ENCODE data around the gene DLGAP4.

Gene DLGAP4

GRCh38 chr20:36320261-36320897, 14.2 kb downstream of the DLGAP4 start:
- H3K18ac ChIP-seq (ENCODE audit: low read depth in 1 of 2, low read length in 2 of 2), result no peak overlapping the region
- WGBS, result 66% methylated on average over 8 of the region's 8 CpGs
- H2BK5ac ChIP-seq (ENCODE audit: low read depth, low read length, poor library complexity, severe bottlenecking), result no peak overlapping the region
- H3K27ac ChIP-seq (ENCODE audit: low read length, poor library complexity, severe bottlenecking), result no peak overlapping the region
- H3K9ac ChIP-seq (ENCODE audit: low read length), result no peak overlapping the region
- no peak overlapping the region for H2BK15ac ChIP-seq (ENCODE audit: low read depth, poor library complexity, severe bottlenecking)
- H3K79me1 ChIP-seq (replicated peaks; ENCODE audit: low read length, poor library complexity, severe bottlenecking), result no peaks in the 10 kb centered on the region
- DNase-seq, result no peak
- no peak overlapping the region for H2AK5ac ChIP-seq (ENCODE audit: low read length, severe bottlenecking)
- H3K9me3 ChIP-seq (ENCODE audit: control insufficient read depth, low read length), result peaks cover 7% of the 10 kb centered on the region
- no peak overlapping the region for H2BK12ac ChIP-seq (ENCODE audit: low read length in 2 of 2)
- H3K4me3 ChIP-seq (ENCODE audit: insufficient read depth in 1 of 2, low read depth in 1 of 2, low read length in 2 of 2), result no peak overlapping the region
- no peaks in the 10 kb centered on the region for H3K36me3 ChIP-seq (ENCODE audit: control insufficient read depth in 1 of 2, insufficient read depth in 2 of 2, low read depth in 1 of 2, low read length in 2 of 2)
- H3K4me1 ChIP-seq (ENCODE audit: control insufficient read depth, insufficient read depth, low read depth, low read length), result no peaks in the 10 kb centered on the region
- no peak overlapping the region for H4K8ac ChIP-seq (ENCODE audit: low read length)
- no peak overlapping the region for H3K23ac ChIP-seq (ENCODE audit: low read length in 2 of 2)
- no peak overlapping the region for H3K14ac ChIP-seq (ENCODE audit: low read length in 2 of 2)
- H3K4ac ChIP-seq (ENCODE audit: low read depth in 1 of 2, low read length in 2 of 2), result no peak overlapping the region
- H3K27me3 ChIP-seq (ENCODE audit: control insufficient read depth in 1 of 2, insufficient read depth in 1 of 2, low read length in 2 of 2), result peaks cover 28 to 55% of the 10 kb centered on the region in 2 experiments
- no peak overlapping the region for H4K91ac ChIP-seq (ENCODE audit: low read length)
- no peak overlapping the region for H3K4me2 ChIP-seq (ENCODE audit: low read length, poor library complexity, severe bottlenecking)
- H2AFZ ChIP-seq (ENCODE audit: low read depth, low read length), result no peak overlapping the region
- H2BK120ac ChIP-seq (ENCODE audit: low read depth, low read length), result no peak overlapping the region

GRCh38 chr20:36320898-36321695, 15.0 kb downstream of the DLGAP4 start:
- no peak overlapping the region for H2AK5ac ChIP-seq (ENCODE audit: low read length, severe bottlenecking)
- H2BK120ac ChIP-seq (ENCODE audit: low read depth, low read length), result no peak overlapping the region
- H3K27ac ChIP-seq (ENCODE audit: low read length, poor library complexity, severe bottlenecking), result no peak overlapping the region
- no peak overlapping the region for H3K9ac ChIP-seq (ENCODE audit: low read length)
- no peak overlapping the region for H3K18ac ChIP-seq (ENCODE audit: low read depth in 1 of 2, low read length in 2 of 2)
- H3K79me1 ChIP-seq (replicated peaks; ENCODE audit: low read length, poor library complexity, severe bottlenecking), result no peaks in the 10 kb centered on the region
- no peak for DNase-seq
- H3K9me3 ChIP-seq (ENCODE audit: control insufficient read depth, low read length), result peaks cover 13% of the 10 kb centered on the region
- no peak overlapping the region for H3K23ac ChIP-seq (ENCODE audit: low read length in 2 of 2)
- H3K4me3 ChIP-seq (ENCODE audit: insufficient read depth in 1 of 2, low read depth in 1 of 2, low read length in 2 of 2), result no peak overlapping the region
- no peaks in the 10 kb centered on the region for H3K36me3 ChIP-seq (ENCODE audit: control insufficient read depth in 1 of 2, insufficient read depth in 2 of 2, low read depth in 1 of 2, low read length in 2 of 2)
- H2BK15ac ChIP-seq (ENCODE audit: low read depth, poor library complexity, severe bottlenecking), result no peak overlapping the region
- H2BK5ac ChIP-seq (ENCODE audit: low read depth, low read length, poor library complexity, severe bottlenecking), result no peak overlapping the region
- no peak overlapping the region for H2AFZ ChIP-seq (ENCODE audit: low read depth, low read length)
- H3K14ac ChIP-seq (ENCODE audit: low read length in 2 of 2), result no peak overlapping the region
- peaks cover 23 to 48% of the 10 kb centered on the region in 2 experiments for H3K27me3 ChIP-seq (ENCODE audit: control insufficient read depth in 1 of 2, insufficient read depth in 1 of 2, low read length in 2 of 2)
- H4K8ac ChIP-seq (ENCODE audit: low read length), result no peak overlapping the region
- H3K4me1 ChIP-seq (ENCODE audit: control insufficient read depth, insufficient read depth, low read depth, low read length), result no peaks in the 10 kb centered on the region
- no peak overlapping the region for H2BK12ac ChIP-seq (ENCODE audit: low read length in 2 of 2)
- no peak overlapping the region for H3K4ac ChIP-seq (ENCODE audit: low read depth in 1 of 2, low read length in 2 of 2)
- no peak overlapping the region for H4K91ac ChIP-seq (ENCODE audit: low read length)
- no peak overlapping the region for H3K4me2 ChIP-seq (ENCODE audit: low read length, poor library complexity, severe bottlenecking)
- 79% methylated on average over 18 of the region's 24 CpGs for WGBS

GRCh38 chr20:36322131-36322530, 16.0 kb downstream of the DLGAP4 start:
- no peak overlapping the region for H3K23ac ChIP-seq (ENCODE audit: low read length in 2 of 2)
- H3K4ac ChIP-seq (ENCODE audit: low read depth in 1 of 2, low read length in 2 of 2), result no peak overlapping the region
- no peak for DNase-seq
- whole genome bisulfite sequencing, result 85% methylated on average over 5 of the region's 5 CpGs
- H4K8ac ChIP-seq (ENCODE audit: low read length), result no peak overlapping the region
- no peaks in the 10 kb centered on the region for H3K4me1 ChIP-seq (ENCODE audit: control insufficient read depth, insufficient read depth, low read depth, low read length)
- H2BK12ac ChIP-seq (ENCODE audit: low read length in 2 of 2), result no peak overlapping the region
- H2BK120ac ChIP-seq (ENCODE audit: low read depth, low read length), result no peak overlapping the region
- no peak overlapping the region for H2AK5ac ChIP-seq (ENCODE audit: low read length, severe bottlenecking)
- H3K4me2 ChIP-seq (ENCODE audit: low read length, poor library complexity, severe bottlenecking), result no peak overlapping the region
- no peaks in the 10 kb centered on the region for H3K36me3 ChIP-seq (ENCODE audit: control insufficient read depth in 1 of 2, insufficient read depth in 2 of 2, low read depth in 1 of 2, low read length in 2 of 2)
- H2BK15ac ChIP-seq (ENCODE audit: low read depth, poor library complexity, severe bottlenecking), result no peak overlapping the region
- H3K18ac ChIP-seq (ENCODE audit: low read depth in 1 of 2, low read length in 2 of 2), result no peak overlapping the region
- H4K91ac ChIP-seq (ENCODE audit: low read length), result no peak overlapping the region
- H3K4me3 ChIP-seq (ENCODE audit: insufficient read depth in 1 of 2, low read depth in 1 of 2, low read length in 2 of 2), result no peak overlapping the region
- no peaks in the 10 kb centered on the region for H3K79me1 ChIP-seq (replicated peaks; ENCODE audit: low read length, poor library complexity, severe bottlenecking)
- H2AFZ ChIP-seq (ENCODE audit: low read depth, low read length), result no peak overlapping the region
- H3K9me3 ChIP-seq (ENCODE audit: control insufficient read depth, low read length), result peaks cover 22% of the 10 kb centered on the region
- no peak overlapping the region for H3K14ac ChIP-seq (ENCODE audit: low read length in 2 of 2)
- H3K27me3 ChIP-seq (ENCODE audit: control insufficient read depth in 1 of 2, insufficient read depth in 1 of 2, low read length in 2 of 2), result peaks cover 23 to 38% of the 10 kb centered on the region in 2 experiments
- no peak overlapping the region for H3K27ac ChIP-seq (ENCODE audit: low read length, poor library complexity, severe bottlenecking)
- H2BK5ac ChIP-seq (ENCODE audit: low read depth, low read length, poor library complexity, severe bottlenecking), result no peak overlapping the region
- no peak overlapping the region for H3K9ac ChIP-seq (ENCODE audit: low read length)

DNA sequence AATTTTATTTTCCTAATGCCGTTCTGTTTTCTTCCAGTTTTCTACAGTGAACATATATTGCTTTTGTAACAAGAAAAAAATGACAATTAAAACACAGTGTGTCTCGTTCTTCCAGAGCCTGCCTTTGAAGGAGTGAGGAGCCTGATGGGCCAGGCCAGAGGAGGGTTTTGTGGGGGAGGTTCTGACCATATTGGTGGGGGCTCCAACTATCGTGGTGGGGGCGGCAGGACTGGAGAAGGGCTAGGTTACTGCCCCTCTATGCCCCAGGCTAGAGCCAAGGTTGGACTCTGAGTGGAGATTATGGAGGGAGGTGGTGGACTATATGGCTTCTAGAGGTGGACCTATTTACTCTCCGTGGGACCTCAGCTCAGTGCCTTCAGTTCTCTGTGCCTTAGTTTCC, 24.0 kb downstream of the DLGAP4 start:
- Histone ChIP-seq H2BK12ac (ENCODE audit: low read length in 2 of 2) (no peak overlapping the region), H3K36me3 (ENCODE audit: control insufficient read depth in 1 of 2, insufficient read depth in 2 of 2, low read depth in 1 of 2, low read length in 2 of 2) (no peaks in the 10 kb centered on the region), H2BK5ac (ENCODE audit: low read depth, low read length, poor library complexity, severe bottlenecking) (no peak overlapping the region), H3K27me3 (ENCODE audit: control insufficient read depth in 1 of 2, insufficient read depth in 1 of 2, low read length in 2 of 2) (peaks cover 34 to 39% of the 10 kb centered on the region in 2 experiments), H2BK15ac (ENCODE audit: low read depth, poor library complexity, severe bottlenecking) (no peak overlapping the region), H3K14ac (ENCODE audit: low read length in 2 of 2) (no peak overlapping the region), H4K91ac (ENCODE audit: low read length) (no peak overlapping the region), H3K27ac (ENCODE audit: low read length, poor library complexity, severe bottlenecking) (no peak overlapping the region), H3K9ac (ENCODE audit: low read length) (no peak overlapping the region), H4K8ac (ENCODE audit: low read length) (no peak overlapping the region), H3K23ac (ENCODE audit: low read length in 2 of 2) (no peak overlapping the region), H3K4ac (ENCODE audit: low read depth in 1 of 2, low read length in 2 of 2) (no peak overlapping the region), H3K18ac (ENCODE audit: low read depth in 1 of 2, low read length in 2 of 2) (no peak overlapping the region), H3K4me3 (ENCODE audit: insufficient read depth in 1 of 2, low read depth in 1 of 2, low read length in 2 of 2) (no peak overlapping the region), H3K9me3 (ENCODE audit: control insufficient read depth, low read length) (peaks cover 20% of the 10 kb centered on the region), H2BK120ac (ENCODE audit: low read depth, low read length) (no peak overlapping the region), H2AFZ (ENCODE audit: low read depth, low read length) (no peak overlapping the region), H3K4me1 (ENCODE audit: control insufficient read depth, insufficient read depth, low read depth, low read length) (no peaks in the 10 kb centered on the region), H2AK5ac (ENCODE audit: low read length, severe bottlenecking) (no peak overlapping the region), H3K4me2 (ENCODE audit: low read length, poor library complexity, severe bottlenecking) (no peak overlapping the region), H3K79me1 (replicated peaks; ENCODE audit: low read length, poor library complexity, severe bottlenecking) (no peaks in the 10 kb centered on the region)
- no peak for DNase-seq
- 72% methylated on average over 4 of the region's 5 CpGs for WGBS
